HG03039 (cell line): ENCODE data around the gene IRX4.

Experiments used
- ATAC-seq: cut with Tn5 transposase; IDR thresholded peaks from one replicate; pipeline ENCODE4 v1.9.1; 2021; ENCODE audit warnings: mild to moderate bottlenecking, moderate library complexity; ENCODE audit not compliant: unreplicated experiment

Gene IRX4

DNA sequence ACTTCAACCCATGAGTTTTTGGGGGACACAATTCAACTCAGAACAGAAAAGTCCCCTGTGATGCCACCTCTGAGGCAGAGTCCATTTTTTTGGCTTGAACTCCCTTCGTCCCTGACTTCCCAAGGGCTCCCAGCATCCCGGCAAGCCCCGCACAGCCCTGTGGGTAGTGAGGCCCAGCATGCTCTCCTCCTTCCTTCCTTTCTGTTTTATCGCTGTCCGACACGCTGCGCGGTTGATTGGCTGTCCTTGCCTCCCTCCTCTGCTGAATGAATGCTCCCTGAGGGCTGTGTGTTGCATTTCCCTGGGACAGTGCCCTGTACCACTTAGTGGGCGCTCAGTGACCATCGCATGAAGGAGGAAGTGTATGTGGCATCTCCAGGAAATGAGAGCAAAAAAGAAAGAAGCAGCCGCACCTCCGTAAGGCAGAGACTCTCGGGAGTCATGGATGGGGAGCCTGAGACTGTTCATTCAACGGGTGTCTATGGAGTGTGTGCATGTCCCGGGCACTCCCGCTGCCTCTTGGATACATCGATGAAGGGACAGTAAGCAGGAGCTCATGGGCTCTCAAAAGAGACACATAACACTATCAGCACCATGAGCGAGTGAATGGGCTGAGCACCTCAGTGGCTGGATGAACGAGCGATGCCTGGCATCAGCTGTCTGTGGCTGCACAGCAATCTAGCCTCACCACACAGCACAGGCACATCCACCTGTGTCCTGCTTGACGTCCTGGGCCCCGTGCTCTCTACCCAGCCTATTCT lies 10.1 kb upstream of the IRX4 start:
- no peak for ATAC-seq

DNA sequence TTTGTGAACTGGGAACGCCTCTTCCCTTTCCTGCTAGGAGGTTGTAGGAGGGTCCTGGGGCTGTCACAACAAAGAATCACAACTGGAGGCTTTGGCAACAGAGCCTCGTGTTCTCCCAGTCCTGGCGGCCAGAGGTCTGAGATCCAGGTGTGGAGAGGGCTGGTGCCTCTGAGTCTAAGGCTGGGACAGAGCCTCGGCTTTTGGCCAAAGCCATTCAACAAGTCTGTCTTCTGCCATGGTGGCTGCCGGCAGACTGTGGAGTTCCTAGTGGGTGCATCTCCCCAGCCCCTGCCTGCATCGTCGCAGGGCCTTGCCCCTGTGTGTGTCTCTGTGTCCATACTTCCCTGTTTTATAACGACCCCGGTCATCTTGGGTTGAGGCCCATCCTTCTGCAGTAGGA lies 9.5 kb upstream of the IRX4 start:
- no peak for ATAC-seq

DNA sequence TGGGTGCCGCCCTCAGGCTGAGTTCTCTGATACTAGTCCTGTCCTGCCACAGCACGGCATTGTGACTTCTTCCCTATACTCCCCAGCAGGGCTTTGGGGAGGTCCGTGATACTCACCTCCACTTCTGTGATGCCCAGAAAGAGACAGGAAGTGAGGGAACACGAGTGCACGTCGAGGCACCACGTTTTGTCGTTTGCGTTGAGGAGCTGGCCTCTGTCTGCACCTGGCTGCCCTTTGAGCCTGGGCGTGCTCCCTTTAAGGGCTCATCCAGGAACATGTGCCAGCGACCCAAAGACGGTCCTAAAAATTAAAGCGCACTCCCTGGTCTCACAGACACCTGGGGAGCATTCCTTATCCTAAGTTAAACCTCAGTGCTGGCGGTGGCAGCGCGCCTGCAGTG lies 8.7 kb upstream of the IRX4 start:
- no peak for ATAC-seq

DNA sequence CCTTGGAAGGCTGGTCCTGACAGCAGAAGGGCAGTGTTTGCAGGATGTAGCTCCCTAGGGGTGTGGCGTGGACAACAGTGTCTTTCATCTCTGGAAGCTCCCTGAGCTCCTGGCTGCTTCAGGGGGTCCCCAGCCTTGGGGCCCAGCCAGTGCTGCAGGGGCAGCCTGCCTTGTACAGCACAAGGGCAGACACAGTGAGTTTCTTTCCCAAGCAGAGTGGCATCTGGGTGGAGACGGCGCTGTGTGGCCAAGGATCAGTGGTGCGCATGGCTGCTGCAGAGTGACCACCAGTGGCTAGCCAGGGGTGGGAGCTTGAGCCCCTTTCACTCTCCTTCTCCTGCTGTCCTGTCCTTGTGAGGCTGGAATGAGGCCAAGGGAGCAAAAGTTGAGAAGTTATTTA lies 7.6 kb upstream of the IRX4 start:
- no peak for ATAC-seq

DNA sequence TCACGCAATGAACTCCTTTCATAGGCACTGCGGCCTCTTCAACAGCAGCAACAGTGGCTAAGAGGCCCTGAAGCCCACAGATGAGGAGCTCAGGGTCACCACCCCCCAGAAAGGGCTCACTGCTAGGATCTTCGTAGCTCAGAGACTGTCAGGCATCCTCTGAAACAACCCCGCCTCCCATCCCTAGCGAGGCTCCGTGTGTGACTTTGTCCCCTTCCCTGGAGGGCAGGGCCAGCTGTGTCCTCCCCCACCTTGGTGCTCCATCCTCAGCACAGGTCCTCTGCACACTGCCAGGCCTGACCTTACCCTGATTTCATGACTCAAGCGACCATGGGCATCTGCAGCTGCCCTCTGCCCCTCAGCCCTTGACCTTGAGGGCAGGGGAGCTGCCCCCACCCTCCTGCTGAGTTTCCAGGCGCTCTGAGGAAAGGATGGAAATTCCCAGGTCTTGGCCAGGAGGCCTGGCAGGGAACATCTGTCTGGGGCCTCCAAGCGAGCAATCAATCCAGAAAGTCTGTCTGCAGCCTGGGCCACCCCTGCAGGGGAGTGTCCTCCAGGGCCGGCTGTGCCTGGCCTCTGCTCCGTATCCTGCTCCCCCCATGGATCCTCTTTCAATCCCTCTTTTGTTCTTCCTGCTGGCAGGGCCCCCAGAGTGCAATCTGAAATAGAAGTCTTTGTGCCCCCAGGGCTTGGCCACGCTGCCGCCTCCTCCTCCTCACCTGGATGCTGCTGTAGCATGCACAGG lies 6.8 kb upstream of the IRX4 start:
- ATAC-seq: no peak

DNA sequence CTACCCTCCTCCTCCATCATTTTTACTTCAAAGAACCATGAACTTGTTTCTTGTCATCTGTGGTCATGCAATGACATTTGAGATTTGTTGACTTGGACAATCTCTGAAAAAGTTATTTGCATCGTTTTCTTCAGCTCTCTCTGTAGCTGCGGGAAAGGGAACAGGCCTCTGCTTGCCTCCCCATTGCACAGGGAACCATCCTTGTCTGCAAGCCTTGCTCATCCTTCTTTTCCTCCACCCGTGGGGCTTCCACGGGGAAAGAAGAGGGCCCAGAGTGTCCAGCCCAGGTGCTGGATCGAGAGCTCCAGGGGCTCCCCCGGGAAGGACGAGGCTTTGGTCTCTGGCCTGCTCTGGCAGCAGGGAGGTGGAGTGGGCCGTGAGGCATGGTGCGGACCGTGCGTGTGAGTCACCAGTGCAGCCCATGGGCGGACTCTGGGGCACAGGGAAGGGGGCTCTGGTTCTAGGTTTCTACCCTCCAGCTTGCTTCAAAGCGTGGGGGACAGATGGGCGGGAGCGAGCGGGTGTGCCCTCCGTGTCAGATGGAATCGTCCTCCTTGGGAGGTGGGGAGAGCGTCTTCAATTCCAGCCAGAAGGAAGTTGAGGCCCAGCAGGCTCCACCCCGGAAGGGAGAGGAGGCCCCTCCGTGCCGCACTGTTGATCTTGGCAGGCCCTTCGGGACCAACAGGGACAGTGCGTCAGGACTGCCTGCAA lies 6.0 kb upstream of the IRX4 start:
- no peak for ATAC-seq

DNA sequence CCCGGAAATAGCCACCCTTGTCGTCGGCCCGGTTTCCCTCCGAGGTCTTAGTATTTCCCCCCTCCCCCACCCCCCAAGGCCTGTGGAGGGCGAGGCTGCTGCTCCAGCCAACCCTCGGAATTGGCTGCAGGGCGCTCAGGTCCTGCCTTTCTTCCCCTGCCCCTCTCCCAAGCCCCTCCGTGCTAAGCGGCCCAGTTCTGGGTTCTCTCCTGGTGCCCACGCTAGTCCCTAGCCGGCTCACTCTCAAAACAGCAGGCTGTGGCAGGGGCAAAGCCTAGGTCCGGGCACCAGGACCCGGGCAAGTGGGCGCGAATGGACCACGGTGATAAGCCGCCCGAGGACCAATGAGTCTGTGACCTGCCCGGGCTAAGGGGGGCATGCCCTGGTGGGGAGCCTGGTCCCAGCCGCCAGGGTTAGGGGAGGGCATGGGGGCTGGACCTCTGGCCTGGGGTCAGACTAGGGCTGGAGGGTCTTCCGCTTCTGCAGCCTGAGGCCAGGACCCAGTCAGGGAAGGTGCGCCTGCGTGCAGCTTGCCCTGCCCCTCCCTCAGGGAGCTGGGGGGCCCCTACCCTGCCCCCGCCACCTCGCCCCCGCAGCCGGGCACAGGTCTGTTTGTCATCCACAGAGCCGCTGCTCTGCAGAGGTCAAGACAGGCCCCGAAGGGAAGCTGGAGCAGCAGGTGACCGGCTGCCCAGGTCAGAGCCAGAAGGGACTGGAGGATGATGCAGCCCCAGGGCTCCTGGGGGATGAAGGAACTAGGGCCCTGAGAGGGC lies 5.0 kb upstream of the IRX4 start:
- no peak for ATAC-seq

DNA sequence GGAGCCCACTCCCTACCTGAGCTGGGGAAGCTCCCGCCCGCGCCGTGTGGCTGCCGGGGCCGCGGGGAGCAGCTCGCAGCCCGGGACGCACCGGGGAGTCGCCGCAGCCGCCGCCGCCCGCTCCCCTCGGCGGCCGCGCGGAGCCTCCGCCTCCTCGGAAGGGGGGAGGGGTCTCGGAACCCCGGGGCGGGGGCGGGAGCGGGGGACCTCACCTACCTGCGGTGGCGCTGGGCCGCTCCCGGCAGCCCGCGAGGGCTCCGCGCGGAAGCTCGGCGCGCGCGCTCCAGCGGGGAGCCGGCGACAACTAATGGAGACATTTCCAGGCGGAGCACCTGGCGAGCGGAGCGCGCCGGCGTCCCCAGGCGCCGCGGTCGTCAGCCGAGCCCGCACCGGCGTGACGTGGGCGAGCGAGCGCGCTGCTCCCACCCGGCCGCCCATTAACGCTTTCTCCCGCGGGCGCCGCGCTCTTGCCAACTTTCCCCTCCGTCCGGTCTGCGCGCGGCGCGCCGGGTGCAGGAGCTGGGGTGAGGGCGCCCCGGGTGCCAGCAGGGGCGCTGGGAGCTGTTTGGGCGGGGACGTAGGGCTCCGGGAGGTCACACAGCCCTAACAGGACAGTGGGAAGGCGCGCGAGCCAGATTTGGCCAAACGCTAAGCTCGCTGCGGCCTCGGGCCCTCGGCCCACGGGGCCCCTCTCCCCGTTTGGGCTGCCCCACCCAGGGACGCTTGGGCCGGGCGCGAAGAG lies 4.3 kb upstream of the IRX4 start:
- ATAC-seq: no peak

DNA sequence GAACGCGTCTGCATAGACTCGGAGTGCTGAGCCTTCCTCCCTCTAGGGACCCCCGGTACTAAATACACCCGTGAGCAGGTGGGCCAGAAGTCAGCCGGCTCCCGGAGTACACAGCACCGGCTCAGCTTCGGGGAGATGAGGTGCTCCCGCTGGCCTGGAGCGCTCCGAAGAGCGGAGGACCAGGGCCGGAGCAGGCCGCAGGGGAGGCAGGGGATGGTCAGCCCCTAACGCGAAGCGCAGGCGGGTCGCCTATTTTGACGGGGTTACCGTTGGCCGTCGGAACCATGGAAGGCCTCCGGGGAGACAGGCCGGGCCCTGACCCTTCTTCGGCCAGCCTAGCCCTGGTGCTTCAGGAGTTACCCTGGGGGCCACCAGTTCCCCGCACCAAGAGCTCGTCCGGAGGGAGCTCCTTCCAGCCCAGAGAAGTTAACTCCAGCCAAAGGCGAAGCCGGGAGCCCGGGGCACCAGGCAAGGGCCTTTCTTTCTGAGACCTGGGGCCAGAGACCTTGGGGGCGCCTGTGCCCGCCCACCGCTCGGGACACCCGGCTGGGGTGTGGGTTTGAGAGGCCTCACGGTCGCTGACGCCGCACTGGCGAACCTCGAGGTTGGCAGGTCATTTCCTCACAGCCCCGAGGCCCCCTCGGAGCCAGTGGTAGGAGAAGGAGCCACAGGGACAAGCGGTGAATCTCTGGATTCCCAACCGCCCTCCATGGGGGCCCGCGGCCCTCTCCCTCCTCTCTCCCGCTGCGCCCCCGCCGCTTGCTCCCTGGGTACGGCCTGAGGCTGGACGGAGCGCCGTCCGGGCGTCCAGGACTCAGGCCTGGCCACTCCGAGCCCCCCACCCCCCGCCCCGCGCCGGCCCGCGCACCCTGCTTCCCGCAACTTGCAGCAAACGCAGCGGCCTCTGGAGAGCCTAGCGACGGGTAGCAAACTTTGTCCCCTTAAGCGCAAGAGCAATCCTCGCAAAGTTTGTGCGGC lies 3.4 kb upstream of the IRX4 start:
- ATAC-seq: no peak

DNA sequence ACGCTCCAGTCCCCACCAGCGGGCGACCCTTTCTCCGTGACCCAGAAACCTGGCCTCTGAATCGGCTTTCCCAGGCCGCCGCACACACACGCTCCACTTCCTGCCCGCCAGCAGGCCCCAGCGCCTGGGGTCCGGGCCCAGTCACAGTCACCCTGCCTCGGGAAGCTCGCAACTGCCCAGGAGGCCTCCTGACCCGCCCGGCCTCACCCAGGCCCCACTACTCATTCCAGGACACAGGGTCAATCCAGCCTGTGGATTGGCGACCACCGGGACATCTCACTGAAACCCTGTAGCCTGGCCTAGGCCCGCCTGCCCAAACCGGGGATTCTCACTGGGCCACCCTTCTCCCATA lies 2.7 kb upstream of the IRX4 start:
- no peak for ATAC-seq

DNA sequence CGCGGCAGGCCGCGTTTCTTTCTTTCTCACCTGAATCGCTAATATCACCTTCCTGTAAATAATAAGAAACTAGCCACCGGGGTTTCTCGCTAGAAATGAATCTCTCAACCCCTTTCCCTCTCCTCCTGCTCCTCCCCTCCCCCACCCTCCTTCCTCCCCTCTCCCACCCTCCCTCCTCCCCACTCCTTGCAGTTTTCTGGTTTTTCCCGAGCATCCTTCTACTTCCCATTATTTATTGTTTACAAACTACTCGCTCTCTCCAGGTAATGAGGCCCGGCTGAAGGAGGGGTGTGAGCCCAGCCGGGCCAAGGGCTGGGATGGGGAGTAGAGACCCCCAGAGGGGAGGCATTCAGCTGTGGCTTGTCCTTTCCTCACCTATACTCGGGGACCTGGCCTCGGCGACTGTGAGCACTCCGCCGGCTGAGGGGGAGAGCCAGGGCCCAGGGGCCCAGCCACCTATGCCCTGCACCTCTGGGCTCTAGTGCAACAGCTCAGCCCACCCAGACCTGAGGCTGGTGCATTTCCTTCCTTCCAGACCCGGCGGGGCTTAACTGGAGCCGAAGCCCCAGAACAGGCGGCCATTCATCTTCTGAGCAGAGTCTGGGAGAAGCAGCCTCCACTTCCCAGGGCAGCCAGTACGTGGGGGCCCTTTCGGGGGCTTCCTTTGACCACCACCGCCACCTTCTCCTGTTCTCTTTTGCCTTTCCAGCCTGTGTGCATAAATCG lies 2.1 kb upstream of the IRX4 start:
- ATAC-seq: no peak

DNA sequence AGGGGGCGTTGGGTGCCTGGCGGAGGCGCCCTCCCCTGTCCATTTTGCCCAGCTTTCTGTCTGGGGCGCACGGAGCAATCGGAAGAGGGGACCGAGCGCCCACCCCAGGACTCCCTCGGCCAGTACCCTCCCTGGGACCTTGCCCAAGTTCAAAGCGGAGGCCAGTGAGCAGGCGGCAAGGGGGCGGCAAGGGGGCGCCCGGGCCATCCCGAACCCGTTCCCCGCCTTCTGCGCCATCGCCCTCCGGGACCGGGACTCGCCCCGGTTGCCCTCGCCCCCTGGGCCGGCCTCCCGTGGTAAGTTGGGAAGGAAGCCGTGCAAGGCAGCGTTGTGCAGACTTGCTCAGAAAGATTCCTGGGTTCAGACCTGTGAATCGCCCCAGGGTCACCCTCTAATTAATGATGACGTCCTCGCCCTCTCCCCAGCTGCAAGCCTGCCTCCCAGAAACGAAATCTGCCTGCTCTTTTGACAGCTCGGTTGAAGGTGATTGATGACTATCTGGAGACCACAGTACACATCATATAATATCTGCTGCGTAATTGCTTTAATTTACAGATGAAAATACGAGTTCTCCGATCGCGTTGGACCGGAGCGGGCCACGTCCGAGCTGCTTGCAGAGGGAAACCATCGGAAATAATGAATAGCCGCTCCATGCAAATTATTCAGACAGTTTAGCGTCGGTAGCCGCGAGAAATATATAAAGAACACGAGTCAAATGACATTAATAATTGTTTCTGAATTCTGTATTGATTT lies 1.4 kb upstream of the IRX4 start:
- ATAC-seq: no peak

DNA sequence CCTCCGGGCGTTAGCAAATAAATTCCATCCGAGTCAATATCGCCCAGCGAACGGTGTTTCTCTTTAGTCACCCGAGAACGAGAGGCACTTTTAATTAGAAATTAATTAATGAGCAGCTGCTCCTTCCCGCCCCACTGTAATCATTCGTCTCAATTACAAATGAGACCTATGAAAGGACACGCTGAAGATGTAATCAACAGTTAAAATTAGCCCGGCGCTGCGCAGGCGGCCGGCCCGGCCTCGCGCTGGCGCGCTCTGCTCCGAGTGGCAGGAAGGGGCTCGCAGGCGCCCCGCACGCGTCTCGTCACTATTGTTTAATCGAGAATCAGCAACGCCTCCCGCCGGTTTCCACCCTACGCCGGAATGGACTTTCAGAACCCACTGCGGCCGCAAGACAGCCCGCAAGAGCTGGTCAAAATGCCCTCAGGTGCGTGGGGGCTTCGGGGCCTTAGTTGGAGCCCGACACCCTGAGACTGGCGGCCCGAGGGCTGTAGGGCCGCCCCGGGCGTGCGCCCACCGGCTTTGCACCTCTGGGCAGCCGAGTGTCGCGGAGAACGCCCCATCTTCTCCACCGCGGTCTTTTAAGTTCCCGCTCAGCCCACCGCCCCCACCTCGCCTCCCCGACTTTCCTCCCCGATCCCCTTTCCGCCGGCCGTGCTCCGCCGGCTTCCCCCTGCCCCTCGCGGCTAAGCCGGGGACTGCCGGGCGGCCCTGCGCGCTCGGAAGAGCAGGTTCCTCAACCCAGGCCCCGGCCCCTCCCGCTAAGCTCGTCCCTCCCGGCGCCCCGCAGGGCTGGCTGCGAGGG lies 597 bp upstream of the IRX4 start:
- ATAC-seq: no peak

DNA sequence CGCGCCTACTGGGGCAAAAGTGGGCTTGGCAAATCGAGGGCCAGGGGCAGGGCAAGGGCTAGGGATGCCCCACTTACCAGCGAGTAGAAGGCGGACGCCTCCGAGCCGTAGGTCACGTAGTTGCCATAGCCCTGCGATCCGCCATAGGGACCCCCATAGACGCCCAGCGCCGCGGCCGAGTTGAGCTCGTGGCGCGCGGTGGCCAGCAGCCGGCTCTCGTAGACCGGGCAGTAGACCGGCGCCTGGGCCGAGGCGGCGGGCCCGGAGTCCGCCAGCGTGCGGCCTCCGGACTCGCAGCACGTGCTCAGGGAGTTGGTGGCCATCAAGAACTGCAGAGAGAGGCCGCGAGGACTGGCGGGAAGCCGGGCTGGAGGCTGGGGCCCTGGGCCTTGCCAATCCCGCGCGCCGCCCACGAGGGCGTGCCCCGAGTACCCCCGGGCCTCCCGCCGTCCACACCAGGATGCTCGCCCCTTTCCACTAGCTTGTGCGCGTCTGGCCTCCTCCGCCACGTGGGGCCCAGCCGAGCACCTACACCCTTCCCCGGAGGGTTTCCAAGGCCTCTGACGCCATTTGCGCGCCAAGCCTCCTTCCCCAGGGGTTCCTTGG lies 891 bp downstream of the IRX4 start:
- no peak for ATAC-seq

DNA sequence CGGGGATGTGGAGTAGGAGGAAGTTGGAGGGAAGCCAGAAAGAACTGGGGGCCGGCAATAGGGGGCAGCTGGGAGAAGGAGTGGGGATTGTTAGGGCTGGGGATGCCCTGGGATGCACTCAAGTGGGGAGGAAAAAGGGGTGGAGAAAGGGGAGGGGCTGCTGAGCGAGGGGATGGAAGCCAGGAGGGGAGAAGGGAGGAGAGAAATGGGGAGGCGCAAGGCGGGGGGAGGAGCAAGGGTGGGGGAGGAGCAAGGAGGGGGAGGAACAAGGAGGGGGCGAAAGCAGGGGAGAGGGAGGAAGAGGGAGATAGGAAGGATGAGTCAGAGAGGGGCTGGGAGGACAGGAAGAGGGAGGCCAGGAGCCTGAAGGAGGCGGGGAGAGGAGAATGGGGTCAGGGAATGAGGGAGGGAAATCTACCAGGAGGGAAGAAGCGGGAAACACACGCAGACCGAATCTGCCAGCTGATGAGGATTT lies 1.6 kb downstream of the IRX4 start:
- ATAC-seq: no peak

DNA sequence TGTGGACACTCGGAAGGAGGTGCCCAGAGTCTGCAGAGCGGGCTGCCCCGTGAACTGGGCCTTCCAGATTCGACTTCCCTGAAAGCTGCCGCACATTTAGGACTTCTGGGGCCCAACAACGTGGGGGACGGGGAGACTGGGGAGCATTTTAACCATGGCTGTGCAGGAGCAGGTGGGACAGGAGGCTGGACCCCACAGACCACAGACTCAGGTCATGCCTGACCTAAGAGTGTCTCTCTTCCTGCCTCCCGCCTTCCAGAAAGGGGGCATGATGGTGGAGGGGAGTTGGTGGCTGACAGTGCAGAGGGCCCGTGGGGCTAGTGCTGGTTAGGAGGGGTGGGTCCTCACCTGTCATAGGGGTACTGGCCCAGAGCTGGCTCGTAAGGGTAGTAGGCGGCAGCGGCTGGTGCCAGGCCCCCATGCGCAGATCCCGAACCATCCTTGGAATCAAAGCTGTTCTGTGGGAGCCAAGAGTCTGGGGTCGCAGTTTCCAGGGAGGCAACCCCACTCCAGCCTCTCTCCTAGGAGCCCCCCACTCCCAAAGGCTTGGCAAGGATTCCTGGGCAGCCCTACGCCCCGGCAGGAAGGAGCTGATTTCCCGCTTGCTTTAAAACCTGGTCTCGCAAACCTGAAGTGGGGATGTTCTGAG lies 2.2 kb downstream of the IRX4 start:
- no peak for ATAC-seq
